ENCODE data around the gene IQGAP2. TPM values are rescaled to one million over a fixed set of nuclear protein-coding genes. Genes with fewer than 3 reads are reported as not detected.

IQGAP2 gene
- total and polyA plus RNA-seq, 9 of the 15 experiments (the other 6 are each of a cell fraction or from before 2014, with no cell fraction given) = 8.7 to 23.2 (median 17.4) TPM

DNA sequence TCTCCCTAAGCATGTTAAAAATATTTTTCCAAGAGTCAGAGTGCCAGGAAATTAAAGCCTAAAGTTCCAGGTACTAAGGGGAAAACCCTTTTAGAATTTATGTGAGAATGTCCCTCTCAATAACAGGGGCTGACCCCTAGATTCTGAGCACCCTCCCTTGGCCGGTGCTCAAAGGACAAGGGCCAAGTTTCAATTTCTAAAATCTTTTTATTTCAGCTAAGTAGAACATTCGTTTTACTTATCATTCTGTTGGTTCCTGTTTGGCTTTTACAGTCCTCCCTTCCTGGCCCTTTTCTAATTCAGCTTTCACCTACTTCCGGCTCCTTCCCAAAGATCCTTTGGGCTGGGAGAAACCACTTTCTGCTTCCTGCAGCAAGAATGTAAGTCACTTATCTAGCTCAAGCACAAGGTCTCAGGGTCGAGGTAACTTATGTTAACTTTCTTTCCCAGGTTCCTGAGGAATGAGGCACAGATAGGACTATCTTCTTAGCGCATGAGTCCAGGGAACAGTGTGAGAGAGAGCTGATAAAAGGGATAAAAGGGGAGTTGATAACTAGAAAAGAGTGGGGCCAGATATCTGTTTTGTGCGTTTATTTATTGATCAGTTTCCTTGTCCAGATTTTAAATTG lies 254.7 kb downstream of the IQGAP2 start (continued):
- TF ChIP-seq TEAD1 (CRISPR knock-in tag; IDR thresholded peaks at IDR 0.05) = peak; percentile 79 to 96; a peak in 3 of 4 replicates
- peak; percentile 91 for TF ChIP-seq SMARCC2 (IDR thresholded peaks at IDR 0.05; ENCODE audit: low read depth)
- no peak for TF ChIP-seq EWSR1 (IDR thresholded peaks at IDR 0.05; ENCODE audit: borderline replicate concordance, low read depth, partially characterized antibody)
- peak; percentile 93 for TF ChIP-seq KHSRP (IDR thresholded peaks at IDR 0.05)
- TF ChIP-seq ZNF384 (IDR thresholded peaks at IDR 0.05; ENCODE audit: low read depth, low read length) = no peak
- TF ChIP-seq CHAMP1 (IDR thresholded peaks at IDR 0.05) = peak; percentile 99
- peak; percentile 96 for TF ChIP-seq HLTF (IDR thresholded peaks at IDR 0.05)
- TF ChIP-seq HDAC3 (IDR thresholded peaks at IDR 0.05; ENCODE audit: borderline replicate concordance, partially characterized antibody) = peak; percentile 96
- no peak for TF ChIP-seq SRF (CRISPR knock-in tag; IDR thresholded peaks at IDR 0.05)
- peak; percentile 36; the same call in 1 of the 2 replicates for TF ChIP-seq ZNF75A (CRISPR knock-in tag; IDR thresholded peaks at IDR 0.05)
- TF ChIP-seq ZNF589 (CRISPR knock-in tag; IDR thresholded peaks at IDR 0.05; ENCODE audit: low read depth) = peak; percentile 98
- TF ChIP-seq ZNF23 (CRISPR knock-in tag; IDR thresholded peaks at IDR 0.05) = peak; percentile 9; the same call in 1 of the 2 replicates
- peak; percentile 45; the same call in 1 of the 2 replicates for TF ChIP-seq ZNF239 (CRISPR knock-in tag; IDR thresholded peaks at IDR 0.05)
- TF ChIP-seq, protein P1, sequence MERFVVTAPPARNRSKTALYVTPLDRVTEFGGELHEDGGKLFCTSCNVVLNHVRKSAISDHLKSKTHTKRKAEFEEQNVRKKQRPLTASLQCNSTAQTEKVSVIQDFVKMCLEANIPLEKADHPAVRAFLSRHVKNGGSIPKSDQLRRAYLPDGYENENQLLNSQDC (CRISPR knock-in tag; IDR thresholded peaks at IDR 0.05) = no peak; the same call in 1 of the 2 replicates
- TF ChIP-seq ZNF133 (CRISPR knock-in tag; IDR thresholded peaks at IDR 0.05) = no peak
- TF ChIP-seq, protein P2, sequence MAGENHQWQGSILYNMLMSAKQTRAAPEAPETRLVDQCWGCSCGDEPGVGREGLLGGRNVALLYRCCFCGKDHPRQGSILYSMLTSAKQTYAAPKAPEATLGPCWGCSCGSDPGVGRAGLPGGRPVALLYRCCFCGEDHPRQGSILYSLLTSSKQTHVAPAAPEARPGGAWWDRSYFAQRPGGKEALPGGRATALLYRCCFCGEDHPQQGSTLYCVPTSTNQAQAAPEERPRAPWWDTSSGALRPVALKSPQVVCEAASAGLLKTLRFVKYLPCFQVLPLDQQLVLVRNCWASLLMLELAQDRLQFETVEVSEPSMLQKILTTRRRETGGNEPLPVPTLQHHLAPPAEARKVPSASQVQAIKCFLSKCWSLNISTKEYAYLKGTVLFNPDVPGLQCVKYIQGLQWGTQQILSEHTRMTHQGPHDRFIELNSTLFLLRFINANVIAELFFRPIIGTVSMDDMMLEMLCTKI (IDR thresholded peaks at IDR 0.05; ENCODE audit: partially characterized antibody) = no peak
- peak; percentile 97 for TF ChIP-seq ZNF175 (CRISPR knock-in tag; IDR thresholded peaks at IDR 0.05; ENCODE audit: low read depth)
- peak; percentile 99 for TF ChIP-seq KLF16 (IDR thresholded peaks at IDR 0.05)
- TF ChIP-seq JUN (IDR thresholded peaks at IDR 0.05; ENCODE audit: borderline replicate concordance, low read depth, low read length) = 0 out of 2 replicates have a peak, but pooled peaks have one; percentile 32
- TF ChIP-seq JUN (CRISPR knock-in tag; IDR thresholded peaks at IDR 0.05; ENCODE audit: borderline replicate concordance) = no peak
- TF ChIP-seq NCOA4 (IDR thresholded peaks at IDR 0.05; ENCODE audit: partially characterized antibody) = peak; percentile 90
- TF ChIP-seq SRSF1 (IDR thresholded peaks at IDR 0.05; ENCODE audit: low read depth, low read length) = no peak
- no peak for TF ChIP-seq TFAM (CRISPR knock-in tag; conservative IDR thresholded peaks at IDR 0.05)
- no peak for TF ChIP-seq RBM15 (IDR thresholded peaks at IDR 0.05; ENCODE audit: insufficient read depth, low read length)
- no peak for TF ChIP-seq PHF8 (IDR thresholded peaks at IDR 0.05; ENCODE audit: borderline replicate concordance, low read length)
- 0 out of 2 replicates have a peak, but pooled peaks have one; percentile 40 for TF ChIP-seq ZNF76 (CRISPR knock-in tag; IDR thresholded peaks at IDR 0.05; ENCODE audit: borderline replicate concordance)
- no peak for TF ChIP-seq ARID2 (IDR thresholded peaks at IDR 0.05)
